ENCODE results near the gene NPM3.

The NPM3 gene

GRCh38 chr10:101777619-101778145 is 5.6 kb downstream of the NPM3 start:
- Histone ChIP-seq H3K4me3 (ENCODE audit: low read length, poor library complexity, severe bottlenecking) (no peak overlapping the region), H3K79me2 (ENCODE audit: insufficient read depth, low read length) (peaks cover 10% of the 10 kb centered on the region; the same call in 1 of the 2 replicates), H3K27me3 (ENCODE audit: insufficient read depth, low read length, poor library complexity, severe bottlenecking) (no peaks in the 10 kb centered on the region), H3K36me3 (ENCODE audit: insufficient read depth, low read length) (no peaks in the 10 kb centered on the region), H4K20me1 (ENCODE audit: insufficient read depth, low read length, poor library complexity, severe bottlenecking) (peaks cover 5% of the 10 kb centered on the region), H3F3A (ENCODE audit: low read depth) (no peaks in the 10 kb centered on the region), H3K4me2 (ENCODE audit: low read depth, low read length, poor library complexity, severe bottlenecking) (no peak overlapping the region), H3K9me3 (ENCODE audit: insufficient read depth, low read depth, low read length) (no peaks in the 10 kb centered on the region), H3K9me2 (replicated peaks; ENCODE audit: low read depth, low read length) (no peaks in the 10 kb centered on the region), H3K9ac (ENCODE audit: low read depth, low read length, poor library complexity, severe bottlenecking) (no peak overlapping the region), H2AFZ (ENCODE audit: low read length) (no peak overlapping the region), H3K4me1 (ENCODE audit: insufficient read depth, low read length, poor library complexity, severe bottlenecking) (peaks cover 6% of the 10 kb centered on the region)
- TF ChIP-seq EZH2phosphoT487 (IDR thresholded peaks at IDR 0.05; ENCODE audit: borderline replicate concordance), result no peak
- TF ChIP-seq CTCF (conservative IDR thresholded peaks at IDR 0.05; ENCODE audit: low read length), result no peak

GRCh38 chr10:101776161-101776817 is 7.0 kb downstream of the NPM3 start:
- Histone ChIP-seq H3F3A (ENCODE audit: low read depth) (no peaks in the 10 kb centered on the region), H3K4me2 (ENCODE audit: low read depth, low read length, poor library complexity, severe bottlenecking) (no peak overlapping the region), H3K9ac (ENCODE audit: low read depth, low read length, poor library complexity, severe bottlenecking) (no peak overlapping the region), H3K4me3 (ENCODE audit: low read length, poor library complexity, severe bottlenecking) (no peak overlapping the region), H3K36me3 (ENCODE audit: insufficient read depth, low read length) (no peaks in the 10 kb centered on the region), H3K9me3 (ENCODE audit: insufficient read depth, low read depth, low read length) (no peaks in the 10 kb centered on the region), H4K20me1 (ENCODE audit: insufficient read depth, low read length, poor library complexity, severe bottlenecking) (peaks cover 5% of the 10 kb centered on the region), H3K4me1 (ENCODE audit: insufficient read depth, low read length, poor library complexity, severe bottlenecking) (no peaks in the 10 kb centered on the region), H3K27me3 (ENCODE audit: insufficient read depth, low read length, poor library complexity, severe bottlenecking) (no peaks in the 10 kb centered on the region), H3K9me2 (replicated peaks; ENCODE audit: low read depth, low read length) (no peaks in the 10 kb centered on the region), H2AFZ (ENCODE audit: low read length) (no peak overlapping the region), H3K79me2 (ENCODE audit: insufficient read depth, low read length) (no peaks in the 10 kb centered on the region)
- TF ChIP-seq EZH2phosphoT487 (IDR thresholded peaks at IDR 0.05; ENCODE audit: borderline replicate concordance) (no peak), CTCF (conservative IDR thresholded peaks at IDR 0.05; ENCODE audit: low read length) (no peak)

GRCh38 chr10:101775273-101776160 is 7.7 kb downstream of the NPM3 start, which contains the start of gene FGF8:
FGF8 (minus strand) TSS chr10:101776114; CDS start chr10:101775900, 214 bp downstream.
- Histone ChIP-seq H3K27me3 (ENCODE audit: insufficient read depth, low read length, poor library complexity, severe bottlenecking) (no peaks in the 10 kb centered on the region), H3K4me1 (ENCODE audit: insufficient read depth, low read length, poor library complexity, severe bottlenecking) (no peaks in the 10 kb centered on the region), H3K9me3 (ENCODE audit: insufficient read depth, low read depth, low read length) (no peaks in the 10 kb centered on the region), H3K36me3 (ENCODE audit: insufficient read depth, low read length) (no peaks in the 10 kb centered on the region), H2AFZ (ENCODE audit: low read length) (no peak within 1 kb of the TSS), H3K79me2 (ENCODE audit: insufficient read depth, low read length) (no peaks in the 10 kb centered on the region), H3K4me2 (ENCODE audit: low read depth, low read length, poor library complexity, severe bottlenecking) (no peak within 1 kb of the TSS), H3F3A (ENCODE audit: low read depth) (no peaks in the 10 kb centered on the region), H3K9ac (ENCODE audit: low read depth, low read length, poor library complexity, severe bottlenecking) (no peak within 1 kb of the TSS), H3K4me3 (ENCODE audit: low read length, poor library complexity, severe bottlenecking) (no peak within 1 kb of the TSS), H4K20me1 (ENCODE audit: insufficient read depth, low read length, poor library complexity, severe bottlenecking) (peaks cover under 1% of the 10 kb centered on the region), H3K9me2 (replicated peaks; ENCODE audit: low read depth, low read length) (no peaks in the 10 kb centered on the region)
- TF ChIP-seq CTCF (conservative IDR thresholded peaks at IDR 0.05; ENCODE audit: low read length) (no peak), EZH2phosphoT487 (IDR thresholded peaks at IDR 0.05; ENCODE audit: borderline replicate concordance) (no peak)
